CD4-positive, alpha-beta T cell treated with Interleukin-17A for 4 hours (primary cell): ENCODE results near the gene PPCS.
"Not testable (repeated sequence)": the region's sequence is repeated elsewhere in the genome, so short reads cannot be mapped to it uniquely, and the experiment has no call there.

Experiments used
- DNase-seq: peaks from one replicate; pipeline ENCODE4 v3.0.0-alpha.2; 2020; ENCODE audit warnings: mixed read lengths

Gene PPCS

GRCh38 chr1:42454403-42454802 is 1.9 kb upstream of the PPCS start:
- no peak for DNase-seq

- DNase-seq, result peak; percentile 71
Observed at GRCh38 chr1:42456754-42457089, 379 bp downstream of the PPCS start.

- no peak for DNase-seq
Observed at GRCh38 chr1:42461196-42461595, 4.9 kb downstream of the PPCS start.

GRCh38 chr1:42462828-42463763 is 6.8 kb downstream of the PPCS start, which contains the start of gene CCDC30:
Gene CCDC30, plus strand, starts transcription at chr1:42463286. Its CDS starts 17,266 bp downstream, at chr1:42480552.
- DNase-seq, result peak; percentile 96

GRCh38 chr1:42463921-42464320 is 7.6 kb downstream of the PPCS start:
- no peak for DNase-seq

- no peak for DNase-seq
Observed at GRCh38 chr1:42466030-42466429, 9.7 kb downstream of the PPCS start.

GRCh38 chr1:42469727-42470126 is 13.4 kb downstream of the PPCS start:
- DNase-seq, result no peak

GRCh38 chr1:42476605-42477004 is 20.3 kb downstream of the PPCS start:
- DNase-seq, result no peak

GRCh38 chr1:42477354-42477753 is 21.0 kb downstream of the PPCS start:
- DNase-seq, result not testable (repeated sequence)

GRCh38 chr1:42477775-42478174 is 21.4 kb downstream of the PPCS start:
- no peak for DNase-seq

GRCh38 chr1:42479621-42480020 is 23.3 kb downstream of the PPCS start:
- no peak for DNase-seq

GRCh38 chr1:42480921-42481320 is 24.6 kb downstream of the PPCS start:
- DNase-seq, result no peak

GRCh38 chr1:42482635-42483153 is 26.4 kb downstream of the PPCS start:
- no peak for DNase-seq

GRCh38 chr1:42484382-42484781 is 28.0 kb downstream of the PPCS start:
- no peak for DNase-seq

GRCh38 chr1:42490237-42490636 is 33.9 kb downstream of the PPCS start:
- DNase-seq, result no peak

- not testable (repeated sequence) for DNase-seq
Observed at GRCh38 chr1:42502031-42502430, 45.7 kb downstream of the PPCS start.

GRCh38 chr1:42504535-42505128 is 48.3 kb downstream of the PPCS start:
- no peak for DNase-seq

GRCh38 chr1:42506576-42506975 is 50.2 kb downstream of the PPCS start:
- no peak for DNase-seq
